BLaER1 (cell line): ENCODE measurements around the gene PRKAG2.
A peak's percentile ranks its signal among the peaks of the same experiment; 100 is the strongest.

Experiments used
- H3K27ac ChIP-seq: shearing (Covaris generic); formaldehyde crosslinking; 2 replicates; pipeline ENCODE4 v1.8.1; 2022
- H3K27me3 ChIP-seq: shearing (Covaris generic); formaldehyde crosslinking; 2 replicates; pipeline ENCODE4 v1.8.1; 2022
- H3K36me3 ChIP-seq: shearing (Covaris generic); formaldehyde crosslinking; 2 replicates; pipeline ENCODE4 v1.8.1; 2022
- H3K4me1 ChIP-seq: shearing (Covaris generic); formaldehyde crosslinking; 2 replicates; pipeline ENCODE4 v1.8.1; 2022
- H3K4me2 ChIP-seq: shearing (Covaris generic); formaldehyde crosslinking; 2 replicates; pipeline ENCODE4 v1.8.1; 2022
- H3K4me3 ChIP-seq: shearing (Covaris generic); formaldehyde crosslinking; 2 replicates; pipeline ENCODE4 v1.8.1; 2022
- H3K9ac ChIP-seq: shearing (Covaris generic); formaldehyde crosslinking; 2 replicates; pipeline ENCODE4 v1.8.1; 2022
- H3K9me3 ChIP-seq: shearing (Covaris generic); formaldehyde crosslinking; 2 replicates; pipeline ENCODE4 v1.8.1; 2022
- H4K20me1 ChIP-seq: shearing (Covaris generic); formaldehyde crosslinking; 2 replicates; pipeline ENCODE4 v1.8.1; 2022
- Cebpa-rat ChIP-seq: shearing (Covaris generic); IDR thresholded peaks from 2 replicates; pipeline ENCODE4 v1.8.1; 2022

The PRKAG2 gene

GRCh38 chr7:151859948-151860685 is 16.8 kb downstream of the PRKAG2 start:
- Histone ChIP-seq H3K27ac (no peak overlapping the region), H4K20me1 (peaks cover 8% of the 10 kb centered on the region; the same call in 1 of the 2 replicates), H3K27me3 (no peaks in the 10 kb centered on the region), H3K4me1 (peaks cover 36% of the 10 kb centered on the region), H3K36me3 (no peaks in the 10 kb centered on the region), H3K9me3 (no peaks in the 10 kb centered on the region), H3K9ac (no peak overlapping the region), H3K4me2 (peak overlapping the region; percentile 71), H3K4me3 (no peak overlapping the region)
- TF ChIP-seq Cebpa-rat, result no peak

- Histone ChIP-seq H3K4me3 (no peak overlapping the region), H3K36me3 (no peaks in the 10 kb centered on the region), H3K27me3 (no peaks in the 10 kb centered on the region), H4K20me1 (peaks cover 11% of the 10 kb centered on the region; the same call in 1 of the 2 replicates), H3K4me2 (0 out of 2 replicates have a peak overlapping the region, but pooled peaks have one; percentile 71), H3K9me3 (no peaks in the 10 kb centered on the region), H3K4me1 (peaks cover 33% of the 10 kb centered on the region), H3K9ac (no peak overlapping the region), H3K27ac (no peak overlapping the region)
- TF ChIP-seq Cebpa-rat, result no peak
Observed at GRCh38 chr7:151859111-151859947, 17.6 kb downstream of the PRKAG2 start.

GRCh38 chr7:151858456-151858855 is 18.5 kb downstream of the PRKAG2 start:
- Histone ChIP-seq H3K36me3 (no peaks in the 10 kb centered on the region), H4K20me1 (peaks cover 16% of the 10 kb centered on the region; the same call in 1 of the 2 replicates)
- TF ChIP-seq Cebpa-rat, result no peak

GRCh38 chr7:151857866-151858450 is 19.0 kb downstream of the PRKAG2 start:
- Histone ChIP-seq H3K4me1 (peaks cover 21% of the 10 kb centered on the region), H3K9me3 (no peaks in the 10 kb centered on the region), H4K20me1 (peaks cover 13% of the 10 kb centered on the region; the same call in 1 of the 2 replicates), H3K27me3 (no peaks in the 10 kb centered on the region), H3K9ac (no peak overlapping the region), H3K4me2 (no peak overlapping the region), H3K4me3 (no peak overlapping the region), H3K36me3 (no peaks in the 10 kb centered on the region), H3K27ac (no peak overlapping the region)
- no peak for TF ChIP-seq Cebpa-rat

More at GRCh38 chr7:151858456-151858855, 18.5 kb downstream of the PRKAG2 start:
- Histone ChIP-seq H3K4me1 (peaks cover 24% of the 10 kb centered on the region), H3K27me3 (no peaks in the 10 kb centered on the region), H3K4me2 (no peak overlapping the region), H3K4me3 (no peak overlapping the region), H3K9ac (no peak overlapping the region), H3K27ac (no peak overlapping the region), H3K9me3 (no peaks in the 10 kb centered on the region)

- H3K4me1 ChIP-seq, result peaks cover 26% of the 10 kb centered on the region
- H4K20me1 ChIP-seq, result peaks cover 8% of the 10 kb centered on the region; the same call in 1 of the 2 replicates
- H3K36me3 ChIP-seq, result no peaks in the 10 kb centered on the region
- no peak overlapping the region for H3K27ac ChIP-seq
- H3K4me3 ChIP-seq, result no peak overlapping the region
- H3K4me2 ChIP-seq, result no peak overlapping the region
- H3K27me3 ChIP-seq, result no peaks in the 10 kb centered on the region
- H3K9me3 ChIP-seq, result no peaks in the 10 kb centered on the region
- no peak overlapping the region for H3K9ac ChIP-seq
- TF ChIP-seq Cebpa-rat, result no peak
Observed at GRCh38 chr7:151857412-151857811, 19.5 kb downstream of the PRKAG2 start.

GRCh38 chr7:151856516-151856915 is 20.4 kb downstream of the PRKAG2 start:
- H3K4me2 ChIP-seq, result no peak overlapping the region
- TF ChIP-seq Cebpa-rat, result no peak
- no peaks in the 10 kb centered on the region for H3K9me3 ChIP-seq
- H3K27me3 ChIP-seq, result no peaks in the 10 kb centered on the region
- no peaks in the 10 kb centered on the region for H3K36me3 ChIP-seq
- H3K4me1 ChIP-seq, result peaks cover 35% of the 10 kb centered on the region
- H3K9ac ChIP-seq, result no peak overlapping the region
- no peak overlapping the region for H3K4me3 ChIP-seq
- H4K20me1 ChIP-seq, result peaks cover 8% of the 10 kb centered on the region; the same call in 1 of the 2 replicates
- H3K27ac ChIP-seq, result no peak overlapping the region

GRCh38 chr7:151856098-151856497 is 20.8 kb downstream of the PRKAG2 start:
- Histone ChIP-seq H3K4me1 (peaks cover 38% of the 10 kb centered on the region), H3K27me3 (no peaks in the 10 kb centered on the region)

GRCh38 chr7:151854720-151855071 is 22.2 kb downstream of the PRKAG2 start:
- no peak for TF ChIP-seq Cebpa-rat
- H3K9me3 ChIP-seq, result no peaks in the 10 kb centered on the region
- no peak overlapping the region for H3K27ac ChIP-seq

More at GRCh38 chr7:151856098-151856497, 20.8 kb downstream of the PRKAG2 start:
- Histone ChIP-seq H4K20me1 (peaks cover 8% of the 10 kb centered on the region; the same call in 1 of the 2 replicates), H3K9ac (no peak overlapping the region), H3K27ac (no peak overlapping the region), H3K4me3 (no peak overlapping the region), H3K36me3 (no peaks in the 10 kb centered on the region), H3K4me2 (no peak overlapping the region), H3K9me3 (no peaks in the 10 kb centered on the region)
- no peak for TF ChIP-seq Cebpa-rat

GRCh38 chr7:151853896-151854719 is 22.8 kb downstream of the PRKAG2 start:
- TF ChIP-seq Cebpa-rat, result no peak
- no peak overlapping the region for H3K27ac ChIP-seq
- H3K4me1 ChIP-seq, result peaks cover 37% of the 10 kb centered on the region
- H3K9ac ChIP-seq, result no peak overlapping the region
- no peaks in the 10 kb centered on the region for H3K9me3 ChIP-seq
- peaks cover 8% of the 10 kb centered on the region; the same call in 1 of the 2 replicates for H4K20me1 ChIP-seq
- H3K36me3 ChIP-seq, result no peaks in the 10 kb centered on the region
- H3K27me3 ChIP-seq, result no peaks in the 10 kb centered on the region
- no peak overlapping the region for H3K4me3 ChIP-seq
- no peak overlapping the region for H3K4me2 ChIP-seq

More at GRCh38 chr7:151854720-151855071, 22.2 kb downstream of the PRKAG2 start:
- Histone ChIP-seq H4K20me1 (peaks cover 8% of the 10 kb centered on the region; the same call in 1 of the 2 replicates), H3K4me3 (no peak overlapping the region), H3K27me3 (no peaks in the 10 kb centered on the region), H3K4me2 (no peak overlapping the region), H3K36me3 (no peaks in the 10 kb centered on the region), H3K9ac (no peak overlapping the region), H3K4me1 (peaks cover 38% of the 10 kb centered on the region)
